ENCODE measurements around the gene DERA.

DNA sequence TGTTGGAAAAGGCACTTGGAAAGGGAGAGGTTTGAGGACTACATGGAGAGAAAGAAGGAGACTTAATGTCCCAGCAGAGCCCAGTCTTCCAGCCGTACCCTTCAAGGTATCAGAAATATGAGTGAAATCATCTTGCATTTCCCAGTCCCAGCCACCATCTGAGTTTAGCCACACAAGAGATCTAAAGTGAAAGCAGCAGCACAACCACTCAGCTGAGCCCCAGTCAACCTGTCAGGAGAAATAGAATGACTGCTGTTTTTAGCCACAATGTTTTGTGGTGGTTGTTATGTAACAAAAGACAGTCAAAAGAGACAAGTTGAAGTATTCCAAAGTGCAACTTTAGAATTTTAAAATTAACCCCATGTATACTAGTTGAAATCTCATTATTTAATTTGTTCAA lies 28.0 kb downstream of the DERA start:
- TF ChIP-seq, protein P1, sequence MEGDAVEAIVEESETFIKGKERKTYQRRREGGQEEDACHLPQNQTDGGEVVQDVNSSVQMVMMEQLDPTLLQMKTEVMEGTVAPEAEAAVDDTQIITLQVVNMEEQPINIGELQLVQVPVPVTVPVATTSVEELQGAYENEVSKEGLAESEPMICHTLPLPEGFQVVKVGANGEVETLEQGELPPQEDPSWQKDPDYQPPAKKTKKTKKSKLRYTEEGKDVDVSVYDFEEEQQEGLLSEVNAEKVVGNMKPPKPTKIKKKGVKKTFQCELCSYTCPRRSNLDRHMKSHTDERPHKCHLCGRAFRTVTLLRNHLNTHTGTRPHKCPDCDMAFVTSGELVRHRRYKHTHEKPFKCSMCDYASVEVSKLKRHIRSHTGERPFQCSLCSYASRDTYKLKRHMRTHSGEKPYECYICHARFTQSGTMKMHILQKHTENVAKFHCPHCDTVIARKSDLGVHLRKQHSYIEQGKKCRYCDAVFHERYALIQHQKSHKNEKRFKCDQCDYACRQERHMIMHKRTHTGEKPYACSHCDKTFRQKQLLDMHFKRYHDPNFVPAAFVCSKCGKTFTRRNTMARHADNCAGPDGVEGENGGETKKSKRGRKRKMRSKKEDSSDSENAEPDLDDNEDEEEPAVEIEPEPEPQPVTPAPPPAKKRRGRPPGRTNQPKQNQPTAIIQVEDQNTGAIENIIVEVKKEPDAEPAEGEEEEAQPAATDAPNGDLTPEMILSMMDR (IDR thresholded peaks at IDR 0.05; ENCODE audit: borderline replicate concordance, extremely low read depth, low read length, poor library complexity, severe bottlenecking): no peak
- no peak for TF ChIP-seq EZH2 (IDR thresholded peaks at IDR 0.05; ENCODE audit: borderline replicate concordance, low read depth, low read length, severe bottlenecking)

Measured in DND-41 (cell line).